SU-DHL-6 (cell line): ENCODE results near the gene RBM17.

Source experiments
- CTCF ChIP-seq: fragments of 200-600 bp; sonication (generic); IDR thresholded peaks from one replicate; pipeline ENCODE4 v1.5.1; 2017; ENCODE audit warnings: antibody characterized with exemption, mild to moderate bottlenecking, low read length, moderate library complexity; ENCODE audit not compliant: insufficient read depth, poor library complexity, severe bottlenecking
- EZH2phosphoT487 ChIP-seq: fragments of 200-600 bp; sonication (generic), shearing (Covaris generic); conservative IDR thresholded peaks from 2 replicates; pipeline ENCODE4 v1.6.1; 2018; ENCODE audit warnings: mild to moderate bottlenecking, antibody characterized with exemption, low read length, moderate library complexity, mixed read lengths

- TF ChIP-seq CTCF (no peak), EZH2phosphoT487 (no peak)
Observed at GRCh38 chr10:6103591-6103990, 14.8 kb downstream of the RBM17 start.
